ENCODE data around the gene DNM1L. TPM values are rescaled to one million over a fixed set of nuclear protein-coding genes. Genes with fewer than 3 reads are reported as not detected.

The DNM1L gene
- polyA plus RNA-seq, 1 of the 3 experiments (the other 2 are of a cell fraction): 26.6 TPM

DNA sequence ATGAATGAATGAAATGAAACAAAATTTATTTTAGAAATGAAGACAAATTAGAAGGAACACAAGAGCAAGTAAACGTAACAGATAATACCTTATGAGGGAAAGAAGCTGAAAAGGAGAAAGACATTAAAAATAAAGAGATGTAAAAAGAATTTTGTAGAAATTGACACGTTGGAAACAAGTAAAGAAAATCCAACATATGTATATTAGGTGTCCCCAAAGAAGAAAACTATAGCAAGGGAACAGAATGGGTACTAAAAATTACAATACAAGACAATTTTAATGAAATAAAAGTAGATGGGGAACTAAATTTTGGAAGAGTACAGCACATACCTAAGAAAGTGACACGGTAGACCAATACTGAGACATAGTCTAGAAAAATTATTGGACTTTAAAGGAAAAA is 16.7 kb downstream of the DNM1L start:
- H3K4me3 ChIP-seq (ENCODE audit: low read depth in 2 of 2, low read length in 1 of 2): no peak overlapping the region; a peak in 1 of 4 replicates
- H3K9me3 ChIP-seq: no peaks in the 10 kb centered on the region
- TF ChIP-seq SIN3A (IDR thresholded peaks at IDR 0.05; ENCODE audit: borderline replicate concordance, low read depth, low read length) (no peak), CHD2 (IDR thresholded peaks at IDR 0.05; ENCODE audit: low read length, partially characterized antibody) (no peak), TAF1 (IDR thresholded peaks at IDR 0.05; ENCODE audit: borderline replicate concordance, low read depth, low read length) (no peak), YY1 (IDR thresholded peaks at IDR 0.05; ENCODE audit: low read depth) (no peak), FOXJ3 (CRISPR knock-in tag; IDR thresholded peaks at IDR 0.05) (no peak), ELF1 (IDR thresholded peaks at IDR 0.05) (no peak), FOSL2 (IDR thresholded peaks at IDR 0.05; ENCODE audit: borderline replicate concordance, low read depth) (no peak), SMC3 (IDR thresholded peaks at IDR 0.05; ENCODE audit: low read depth, low read length) (no peak), EZH2phosphoT487 (IDR thresholded peaks at IDR 0.05; ENCODE audit: borderline replicate concordance, low read depth) (no peak), RCOR1 (IDR thresholded peaks at IDR 0.05; ENCODE audit: low read length) (no peak), NFIC (IDR thresholded peaks at IDR 0.05; ENCODE audit: borderline replicate concordance) (no peak), TCF12 (IDR thresholded peaks at IDR 0.05) (no peak), RFX5 (IDR thresholded peaks at IDR 0.05; ENCODE audit: low read length) (no peak)
- TF ChIP-seq, protein P1, sequence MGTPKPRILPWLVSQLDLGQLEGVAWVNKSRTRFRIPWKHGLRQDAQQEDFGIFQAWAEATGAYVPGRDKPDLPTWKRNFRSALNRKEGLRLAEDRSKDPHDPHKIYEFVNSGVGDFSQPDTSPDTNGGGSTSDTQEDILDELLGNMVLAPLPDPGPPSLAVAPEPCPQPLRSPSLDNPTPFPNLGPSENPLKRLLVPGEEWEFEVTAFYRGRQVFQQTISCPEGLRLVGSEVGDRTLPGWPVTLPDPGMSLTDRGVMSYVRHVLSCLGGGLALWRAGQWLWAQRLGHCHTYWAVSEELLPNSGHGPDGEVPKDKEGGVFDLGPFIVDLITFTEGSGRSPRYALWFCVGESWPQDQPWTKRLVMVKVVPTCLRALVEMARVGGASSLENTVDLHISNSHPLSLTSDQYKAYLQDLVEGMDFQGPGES (IDR thresholded peaks at IDR 0.05; ENCODE audit: low read depth, low read length): no peak
- DNase-seq: no peak
- no peak overlapping the region for H3K9ac ChIP-seq
- H3K36me3 ChIP-seq (replicated peaks in 1 of 2; ENCODE audit: control insufficient read depth in 1 of 2, insufficient read depth in 2 of 2, low read length in 1 of 2): peaks cover 3 to 16% of the 10 kb centered on the region in 2 experiments
- H2AFZ ChIP-seq (ENCODE audit: low read depth): no peak overlapping the region
- H3K27me3 ChIP-seq (ENCODE audit: insufficient read depth): no peaks in the 10 kb centered on the region
- H3K79me2 ChIP-seq (ENCODE audit: insufficient read depth): peaks cover 98% of the 10 kb centered on the region
- no peak overlapping the region for H3K4me2 ChIP-seq
- H3F3A ChIP-seq (replicated peaks; ENCODE audit: insufficient read depth): peaks cover 9% of the 10 kb centered on the region
- ChIA-PET POLR2A (no interaction called here), CTCF (interaction anchor here (1.6 kb wide), 1 partner anchor 10 kb away, joined by 4 read pairs; no protein-coding TSS in a partner anchor)
- WGBS (ENCODE audit: low lambda C conversion rate): 98% methylated on average over 3 of the region's 3 CpGs
- H3K4me1 ChIP-seq (ENCODE audit: control insufficient read depth in 1 of 2, insufficient read depth in 2 of 2, low read depth in 1 of 2, low read length in 1 of 2): peaks cover 5 to 15% of the 10 kb centered on the region in 2 experiments; a peak in 2 of 4 replicates
- peaks cover 17% of the 10 kb centered on the region for H4K20me1 ChIP-seq (ENCODE audit: insufficient read depth)
- H3K9me2 ChIP-seq: no peaks in the 10 kb centered on the region
- no peak overlapping the region for H3K27ac ChIP-seq (ENCODE audit: low read depth in 2 of 2, low read length in 1 of 2)

GRCh38 chr12:32697445-32697844 is 18.3 kb downstream of the DNM1L start:
- no peak for DNase-seq
- 92% methylated on average over 1 of the region's 1 CpG for WGBS (ENCODE audit: low lambda C conversion rate)
- peaks cover 12% of the 10 kb centered on the region for H4K20me1 ChIP-seq (ENCODE audit: insufficient read depth)
- H3K36me3 ChIP-seq (replicated peaks in 1 of 2; ENCODE audit: control insufficient read depth in 1 of 2, insufficient read depth in 2 of 2, low read length in 1 of 2): peaks cover 3 to 16% of the 10 kb centered on the region in 2 experiments
- TF ChIP-seq NFIC (IDR thresholded peaks at IDR 0.05; ENCODE audit: borderline replicate concordance) (no peak), NRF1 (IDR thresholded peaks at IDR 0.05; ENCODE audit: low read depth, low read length) (no peak), FOXM1 (IDR thresholded peaks at IDR 0.05; ENCODE audit: low read depth) (no peak), TEAD4 (IDR thresholded peaks at IDR 0.05; ENCODE audit: borderline replicate concordance, insufficient read depth) (no peak), GATA2 (CRISPR knock-in tag; IDR thresholded peaks at IDR 0.05) (no peak), RFX5 (IDR thresholded peaks at IDR 0.05; ENCODE audit: low read length) (no peak), ELF1 (IDR thresholded peaks at IDR 0.05) (no peak)
- TF ChIP-seq, protein P1 (IDR thresholded peaks at IDR 0.05; ENCODE audit: low read depth, low read length): no peak
- peak overlapping the region in 1 of 2 experiments; percentile 90; a peak in 2 of 4 replicates for H3K27ac ChIP-seq (ENCODE audit: low read depth in 2 of 2, low read length in 1 of 2)
- H2AFZ ChIP-seq (ENCODE audit: low read depth): no peak overlapping the region
- H3K4me2 ChIP-seq: no peak overlapping the region
- H3K79me2 ChIP-seq (ENCODE audit: insufficient read depth): peaks cover 87% of the 10 kb centered on the region
- H3F3A ChIP-seq (replicated peaks; ENCODE audit: insufficient read depth): peaks cover 11% of the 10 kb centered on the region
- H3K4me3 ChIP-seq (ENCODE audit: low read depth in 2 of 2, low read length in 1 of 2): no peak overlapping the region
- no peaks in the 10 kb centered on the region for H3K9me2 ChIP-seq
- H3K4me1 ChIP-seq (ENCODE audit: control insufficient read depth in 1 of 2, insufficient read depth in 2 of 2, low read depth in 1 of 2, low read length in 1 of 2): peaks cover 5 to 20% of the 10 kb centered on the region in 2 experiments; a peak in 2 of 4 replicates
- ChIA-PET CTCF (interaction anchor here (1.1 kb wide), 1 partner anchor 9 kb away, joined by 3 read pairs; no protein-coding TSS in a partner anchor), POLR2A (no interaction called here)
- H3K27me3 ChIP-seq (ENCODE audit: insufficient read depth): no peaks in the 10 kb centered on the region
- H3K9me3 ChIP-seq: no peaks in the 10 kb centered on the region
- H3K9ac ChIP-seq: no peak overlapping the region

Data from SK-N-SH (cell line).